Stomach (tissue), 9 donors: ENCODE data around the gene TMEM88. TPM values are rescaled to one million over a fixed set of nuclear protein-coding genes. Genes with fewer than 3 reads are reported as not detected.

Source experiments
- DNase-seq, 2 donors: peaks; one replicate each; pipeline versions ENCODE4 v3.0.0 to v3.0.0-alpha.2; 2013 to 2019
- H3K27ac ChIP-seq, 5 donors: fragments of 200-600 bp in 4 of 5; sonication (generic) in 4 of 5; one replicate each; pipeline ENCODE4 v1.5.1; 2013 to 2019; ENCODE audit warnings: mild to moderate bottlenecking in 1 of 5, moderate library complexity in 1 of 5
- H3K27me3 ChIP-seq, 3 donors: fragments of 200-600 bp; sonication (generic); one replicate each; pipeline ENCODE4 v1.5.1; 2017 to 2019; ENCODE audit warnings: mixed run types in 1 of 3
- H3K36me3 ChIP-seq, 4 donors: fragments of 200-600 bp; sonication (generic); 1 replicate in 3 of 4; 2 replicates in 1 of 4; pipeline ENCODE4 v1.5.1; 2016 to 2019
- H3K4me1 ChIP-seq, 4 donors: fragments of 200-600 bp; sonication (generic); one replicate each; pipeline ENCODE4 v1.5.1; 2016 to 2019
- H3K4me3 ChIP-seq, 4 donors: fragments of 200-600 bp; sonication (generic) in 3 of 4; one replicate each; pipeline ENCODE4 v1.5.1; 2016 to 2019; ENCODE audit warnings: mild to moderate bottlenecking in 1 of 4
- H3K9me3 ChIP-seq, 4 donors: fragments of 200-600 bp; sonication (generic); one replicate each; pipeline ENCODE4 v1.5.1; 2016 to 2019
- CTCF ChIP-seq, 7 experiments: fragments of 450-650 bp in 4 of 7; fragments of 200-600 bp in 3 of 7; sonication (generic) in 3 of 7; IDR thresholded peaks; one replicate each; pipeline ENCODE4 v1.5.1; 2016 to 2019; ENCODE audit warnings: antibody characterized with exemption in 7 of 7, control low read depth in 2 of 7, mild to moderate bottlenecking in 1 of 7
- EP300 ChIP-seq: sonication (generic); formaldehyde crosslinking; IDR thresholded peaks from one replicate; pipeline ENCODE4 v1.6.1; 2017; ENCODE audit warnings: antibody characterized with exemption
- POLR2A ChIP-seq, 4 donors: fragments of 450-650 bp; IDR thresholded peaks; one replicate each; pipeline ENCODE4 v1.6.1; 2016; ENCODE audit warnings: antibody characterized with exemption in 4 of 4, control low read depth in 2 of 4, mild to moderate bottlenecking in 1 of 4, moderate library complexity in 1 of 4
- POLR2AphosphoS5 ChIP-seq, 3 donors: sonication (generic); formaldehyde crosslinking; IDR thresholded peaks; one replicate each; pipeline ENCODE4 v1.6.1; 2016; ENCODE audit warnings: antibody characterized with exemption in 3 of 3
- WGBS, 5 donors: extraction: QIAGEN DNeasy Blood & Tissue Kit in 3 of 5; methylation state at CpG; one replicate each; pipeline versions ENCODE4 v1.1.5 to v1.1.7; 2013 to 2018; 5-methylcytosine and 5-hydroxymethylcytosine counted together
- intact Hi-C: fragments of 100-400 bp; cut with DNase I; formaldehyde crosslinking; loops from one replicate; pipeline ENCODE4 v1.15.1; 2023; ENCODE audit warnings: low total_unique reads
- polyA plus RNA-seq, 3 donors: library from polyadenylated mRNA; stranded (reverse); fragments of 200-250 nt; gene quantifications; one replicate each; pipeline ENCODE4 v1.2.3, GENCODE V29; 2013
- total RNA-seq, 5 donors: library from RNA; depleted of rRNA; stranded (reverse); fragments of >200 nt; gene quantifications; one replicate each; pipeline versions ENCODE4 v1.1.0 to v1.2.3, GENCODE V29; 2014 to 2016
- donor health status: healthy with polysubstance abuse.
- donor health status: Bipolar disorder and iron deficiency.
- donor health status: healthy.

The TMEM88 gene
- total and polyA plus RNA-seq, 8 donors = 1.8 to 36.0 (median 10.4) TPM; not detected in 2

- Histone ChIP-seq H3K4me1 (peaks cover 39 to 76% (median 67%) of the 10 kb centered on the region in 4 donors), H3K4me3 (peak overlapping the region in 2 of 4 donors; percentile 3 to 27), H3K36me3 (peaks cover 0 to 13% (median 8%) of the 10 kb centered on the region in 4 donors), H3K27me3 (no peaks in the 10 kb centered on the region), H3K9me3 (no peaks in the 10 kb centered on the region), H3K27ac (peak overlapping the region in 4 of 5 donors; percentile 96 to 100 (median 99))
- intact Hi-C loops = no loop called here
- TF ChIP-seq EP300 = no peak
- TF ChIP-seq CTCF (IDR thresholded peaks at IDR 0.05) = no peak
- no peak for TF ChIP-seq POLR2A (IDR thresholded peaks at IDR 0.05)
- no peak for TF ChIP-seq POLR2AphosphoS5 (IDR thresholded peaks at IDR 0.05)
- 23 to 55% (median 49%) methylated on average over 2 of the region's 2 CpGs for WGBS, 5 donors
- peak in 1 of 2 donors; percentile 54 for DNase-seq
Measured at GRCh38 chr17:7839876-7840261, 15.0 kb upstream of the TMEM88 start.

GRCh38 chr17:7840441-7840840 lies 14.4 kb upstream of the TMEM88 start:
- Histone ChIP-seq H3K27ac (peak overlapping the region in 4 of 5 donors; percentile 96 to 100 (median 99)), H3K4me1 (peaks cover 45 to 82% (median 72%) of the 10 kb centered on the region in 4 donors), H3K9me3 (no peaks in the 10 kb centered on the region), H3K4me3 (peak overlapping the region in 1 of 4 donors; percentile 66), H3K27me3 (no peaks in the 10 kb centered on the region), H3K36me3 (peaks cover 0 to 15% (median 13%) of the 10 kb centered on the region in 4 donors)
- 43 to 61% (median 53%) methylated on average over 1 of the region's 1 CpG for WGBS, 5 donors
- TF ChIP-seq POLR2A (IDR thresholded peaks at IDR 0.05) = no peak
- TF ChIP-seq POLR2AphosphoS5 (IDR thresholded peaks at IDR 0.05) = no peak
- no peak for TF ChIP-seq CTCF (IDR thresholded peaks at IDR 0.05)
- no peak for TF ChIP-seq EP300
- no peak for DNase-seq
- intact Hi-C loops = no loop called here

- Histone ChIP-seq H3K9me3 (no peaks in the 10 kb centered on the region), H3K27ac (peak overlapping the region; percentile 96 to 100 (median 99)), H3K27me3 (no peaks in the 10 kb centered on the region), H3K4me3 (peak overlapping the region; percentile 66 to 78 (median 72)), H3K36me3 (peaks cover 3 to 20% (median 17%) of the 10 kb centered on the region in 4 donors), H3K4me1 (peaks cover 49 to 84% (median 74%) of the 10 kb centered on the region in 4 donors)
- intact Hi-C loops = no loop called here
- WGBS, 5 donors = 33 to 65% (median 41%) methylated on average over 1 of the region's 1 CpG
- TF ChIP-seq EP300 = no peak
- no peak for TF ChIP-seq POLR2A (IDR thresholded peaks at IDR 0.05)
- TF ChIP-seq CTCF (IDR thresholded peaks at IDR 0.05) = no peak
- TF ChIP-seq POLR2AphosphoS5 (IDR thresholded peaks at IDR 0.05) = no peak
- no peak for DNase-seq
Measured at GRCh38 chr17:7840875-7841274, 14.0 kb upstream of the TMEM88 start.

- DNase-seq = peak; percentile 85 to 94
- H3K4me3 ChIP-seq = peak overlapping the region; percentile 66 to 78 (median 72)
- H3K27me3 ChIP-seq = no peaks in the 10 kb centered on the region
- peaks cover 50 to 80% (median 75%) of the 10 kb centered on the region in 4 donors for H3K4me1 ChIP-seq
- WGBS, 5 donors = 1 to 7% (median 2%) methylated on average over 17 to 34 of the region's 34 CpGs
- peaks cover 9 to 26% (median 23%) of the 10 kb centered on the region in 4 donors for H3K36me3 ChIP-seq
- TF ChIP-seq CTCF (IDR thresholded peaks at IDR 0.05) (peak in 1 of 7 experiments; percentile 21), EP300 (no peak), POLR2AphosphoS5 (IDR thresholded peaks at IDR 0.05) (peak; percentile 16 to 72 (median 31)), POLR2A (IDR thresholded peaks at IDR 0.05) (no peak)
- peak overlapping the region; percentile 96 to 100 (median 99) for H3K27ac ChIP-seq
- intact Hi-C loops = no loop called here
- H3K9me3 ChIP-seq = no peaks in the 10 kb centered on the region
Measured at GRCh38 chr17:7841396-7841914, 13.4 kb upstream of the TMEM88 start.
